Thyroid gland (tissue), 4 donors: ENCODE measurements around the gene TMEM117.

ENCODE experiments used
- CTCF ChIP-seq, 6 experiments: fragments of 200-600 bp in 3 of 6; fragments of 450-650 bp in 3 of 6; sonication (generic) in 3 of 6; IDR thresholded peaks; one replicate each; pipeline ENCODE4 v1.5.1; 2016 to 2019; ENCODE audit warnings: antibody characterized with exemption in 6 of 6, mild to moderate bottlenecking in 2 of 6, inconsistent platforms in 1 of 6, moderate library complexity in 1 of 6
- POLR2A ChIP-seq, 2 donors: fragments of 450-650 bp; IDR thresholded peaks; one replicate each; pipeline ENCODE4 v1.6.1; 2017; ENCODE audit warnings: antibody characterized with exemption in 2 of 2, mild to moderate bottlenecking in 2 of 2, moderate library complexity in 1 of 2

GRCh38 chr12:43981726-43982125, 145.8 kb downstream of the TMEM117 start:
- no peak for TF ChIP-seq CTCF (IDR thresholded peaks at IDR 0.05)
- no peak for TF ChIP-seq POLR2A (IDR thresholded peaks at IDR 0.05)
